Activated T-helper 2 cell treated with anti-CD3 and anti-CD28 coated beads, Interferon-gamma antibody, Interleukin-2, Interleukin-4, amounts not matched to agents 10 μg/mL and 5 μg/mL and 100 μg/mL, durations not matched to agents 14 hours and 24 hours and 36 hours (primary cell): ENCODE results near the gene PLCH2. TPM values are rescaled to one million over a fixed set of nuclear protein-coding genes. Genes with fewer than 3 reads are reported as not detected.
A peak's percentile ranks its signal among the peaks of the same experiment; 100 is the strongest.
"Not testable (repeated sequence)": the region's sequence is repeated elsewhere in the genome, so short reads cannot be mapped to it uniquely, and the experiment has no call there.

Experiments
- DNase-seq: peaks from one replicate; pipeline ENCODE4 v3.0.0; 2021; ENCODE audit warnings: low spot score
- H3K27ac Mint-ChIP-seq: one replicate; pipeline ENCODE4 v1.8.0; 2021; ENCODE audit warnings: mixed read lengths
- H3K27me3 Mint-ChIP-seq: one replicate; pipeline ENCODE4 v1.8.0; 2021; ENCODE audit warnings: low read depth, mixed read lengths
- H3K36me3 Mint-ChIP-seq: one replicate; pipeline ENCODE4 v1.8.0; 2021; ENCODE audit warnings: low read depth, mixed read lengths
- H3K4me1 Mint-ChIP-seq: one replicate; pipeline ENCODE4 v1.8.0; 2021; ENCODE audit warnings: low read depth, mixed read lengths
- H3K4me3 Mint-ChIP-seq: one replicate; pipeline ENCODE4 v1.8.0; 2021; ENCODE audit warnings: low read depth, mild to moderate bottlenecking, moderate library complexity, mixed read lengths
- H3K9me3 Mint-ChIP-seq: one replicate; pipeline ENCODE4 v1.8.0; 2021; ENCODE audit warnings: mixed read lengths
- intact Hi-C: fragments of 100-400 bp; cut with micrococcal nuclease; formaldehyde crosslinking; loops from one replicate; pipeline ENCODE4 v1.15.1; 2023
- total RNA-seq: library from RNA; stranded (reverse); gene quantifications from 2 replicates; pipeline ENCODE4 v1.2.3, GENCODE V29; 2022

PLCH2 gene
- total RNA-seq, 1 donor from 2014 or later, result 2.6 TPM

GRCh38 chr1:2457444-2457843 lies 18.6 kb upstream of the PLCH2 start:
- Mint-ChIP-seq H3K36me3 (no peaks in the 10 kb centered on the region), H3K4me1 (no peaks in the 10 kb centered on the region), H3K4me3 (no peak overlapping the region), H3K27me3 (no peaks in the 10 kb centered on the region), H3K9me3 (no peaks in the 10 kb centered on the region), H3K27ac (no peak overlapping the region)
- intact Hi-C loops, result no loop called here
- no peak for DNase-seq

GRCh38 chr1:2458687-2459086 lies 17.4 kb upstream of the PLCH2 start:
- Mint-ChIP-seq H3K9me3 (no peaks in the 10 kb centered on the region), H3K27ac (no peak overlapping the region), H3K36me3 (no peaks in the 10 kb centered on the region), H3K4me3 (no peak overlapping the region), H3K27me3 (no peaks in the 10 kb centered on the region), H3K4me1 (no peaks in the 10 kb centered on the region)
- no peak for DNase-seq
- intact Hi-C loops, result no loop called here

- H3K27me3 Mint-ChIP-seq, H3K4me1 Mint-ChIP-seq, DNase-seq, H3K9me3 Mint-ChIP-seq, H3K27ac Mint-ChIP-seq, H3K36me3 Mint-ChIP-seq, intact Hi-C loops, H3K4me3 Mint-ChIP-seq: not testable (repeated sequence)
Observed at GRCh38 chr1:2459102-2459753, 16.9 kb upstream of the PLCH2 start.

- DNase-seq, result no peak
- Mint-ChIP-seq H3K27ac (no peak overlapping the region), H3K4me1 (no peaks in the 10 kb centered on the region), H3K27me3 (no peaks in the 10 kb centered on the region), H3K36me3 (no peaks in the 10 kb centered on the region), H3K9me3 (no peaks in the 10 kb centered on the region), H3K4me3 (no peak overlapping the region)
- intact Hi-C loops, result no loop called here
Observed at GRCh38 chr1:2459757-2460156, 16.3 kb upstream of the PLCH2 start.

- intact Hi-C loops, result no loop called here
- H3K4me3 Mint-ChIP-seq, result no peak overlapping the region
- no peaks in the 10 kb centered on the region for H3K36me3 Mint-ChIP-seq
- H3K27me3 Mint-ChIP-seq, result no peaks in the 10 kb centered on the region
- DNase-seq, result no peak
- no peaks in the 10 kb centered on the region for H3K4me1 Mint-ChIP-seq
- no peak overlapping the region for H3K27ac Mint-ChIP-seq
- no peaks in the 10 kb centered on the region for H3K9me3 Mint-ChIP-seq
Observed at GRCh38 chr1:2460203-2460602, 15.9 kb upstream of the PLCH2 start.

- Mint-ChIP-seq H3K9me3 (no peaks in the 10 kb centered on the region), H3K27ac (no peak overlapping the region), H3K36me3 (no peaks in the 10 kb centered on the region), H3K4me1 (no peaks in the 10 kb centered on the region), H3K4me3 (no peak overlapping the region), H3K27me3 (no peaks in the 10 kb centered on the region)
- intact Hi-C loops, result no loop called here
- no peak for DNase-seq
Observed at GRCh38 chr1:2460996-2461751, 14.9 kb upstream of the PLCH2 start.

GRCh38 chr1:2462819-2463218 lies 13.3 kb upstream of the PLCH2 start:
- no peaks in the 10 kb centered on the region for H3K4me1 Mint-ChIP-seq
- intact Hi-C loops, result no loop called here

GRCh38 chr1:2463396-2463795 lies 12.7 kb upstream of the PLCH2 start:
- H3K4me3 Mint-ChIP-seq, result no peak overlapping the region

More at GRCh38 chr1:2462819-2463218, 13.3 kb upstream of the PLCH2 start:
- Mint-ChIP-seq H3K36me3 (no peaks in the 10 kb centered on the region), H3K27ac (no peak overlapping the region), H3K4me3 (no peak overlapping the region), H3K9me3 (no peaks in the 10 kb centered on the region), H3K27me3 (no peaks in the 10 kb centered on the region)
- DNase-seq, result no peak

GRCh38 chr1:2465371-2466269 lies 10.5 kb upstream of the PLCH2 start:
- Mint-ChIP-seq H3K9me3 (no peaks in the 10 kb centered on the region), H3K4me1 (no peaks in the 10 kb centered on the region), H3K27me3 (no peaks in the 10 kb centered on the region), H3K36me3 (no peaks in the 10 kb centered on the region), H3K4me3 (no peak overlapping the region), H3K27ac (no peak overlapping the region)
- no peak for DNase-seq
- intact Hi-C loops, result no loop called here

More at GRCh38 chr1:2463396-2463795, 12.7 kb upstream of the PLCH2 start:
- H3K27me3 Mint-ChIP-seq, result no peaks in the 10 kb centered on the region
- no peak for DNase-seq
- no peaks in the 10 kb centered on the region for H3K36me3 Mint-ChIP-seq
- no peaks in the 10 kb centered on the region for H3K9me3 Mint-ChIP-seq
- no peak overlapping the region for H3K27ac Mint-ChIP-seq
- intact Hi-C loops, result no loop called here
- H3K4me1 Mint-ChIP-seq, result no peaks in the 10 kb centered on the region

GRCh38 chr1:2466270-2466665 lies 9.8 kb upstream of the PLCH2 start:
- Mint-ChIP-seq H3K27ac (no peak overlapping the region), H3K27me3 (no peaks in the 10 kb centered on the region), H3K4me3 (no peak overlapping the region), H3K36me3 (no peaks in the 10 kb centered on the region), H3K9me3 (no peaks in the 10 kb centered on the region), H3K4me1 (no peaks in the 10 kb centered on the region)
- intact Hi-C loops, result no loop called here
- no peak for DNase-seq

- no peaks in the 10 kb centered on the region for H3K9me3 Mint-ChIP-seq
- H3K4me1 Mint-ChIP-seq, result no peaks in the 10 kb centered on the region
- no peaks in the 10 kb centered on the region for H3K36me3 Mint-ChIP-seq
- intact Hi-C loops, result no loop called here
- no peak overlapping the region for H3K27ac Mint-ChIP-seq
- H3K27me3 Mint-ChIP-seq, result no peaks in the 10 kb centered on the region
- DNase-seq, result peak; percentile 13
- no peak overlapping the region for H3K4me3 Mint-ChIP-seq
Observed at GRCh38 chr1:2466958-2467554, 9.0 kb upstream of the PLCH2 start.

- H3K9me3 Mint-ChIP-seq, result no peaks in the 10 kb centered on the region
Observed at GRCh38 chr1:2468041-2468472, 8.0 kb upstream of the PLCH2 start.

More at GRCh38 chr1:2468041-2468472, 8.0 kb upstream of the PLCH2 start:
- no peak for DNase-seq
- Mint-ChIP-seq H3K27ac (no peak overlapping the region), H3K27me3 (no peaks in the 10 kb centered on the region), H3K36me3 (no peaks in the 10 kb centered on the region), H3K4me1 (no peaks in the 10 kb centered on the region), H3K4me3 (no peak overlapping the region)
- intact Hi-C loops, result no loop called here
